GM11168 (cell line): ENCODE data around the gene PPP1R13L.
"Not testable (repeated sequence)": the region's sequence is repeated elsewhere in the genome, so short reads cannot be mapped to it uniquely, and the experiment has no call there.

Experiments used
- in situ Hi-C: fragments of 300-500 bp; cut with MboI; formaldehyde crosslinking; loops from one replicate; pipeline ENCODE4 v1.12.0; 2022; ENCODE audit warnings: low sequenced_read_pairs; ENCODE audit not compliant: unreplicated experiment

PPP1R13L gene

DNA sequence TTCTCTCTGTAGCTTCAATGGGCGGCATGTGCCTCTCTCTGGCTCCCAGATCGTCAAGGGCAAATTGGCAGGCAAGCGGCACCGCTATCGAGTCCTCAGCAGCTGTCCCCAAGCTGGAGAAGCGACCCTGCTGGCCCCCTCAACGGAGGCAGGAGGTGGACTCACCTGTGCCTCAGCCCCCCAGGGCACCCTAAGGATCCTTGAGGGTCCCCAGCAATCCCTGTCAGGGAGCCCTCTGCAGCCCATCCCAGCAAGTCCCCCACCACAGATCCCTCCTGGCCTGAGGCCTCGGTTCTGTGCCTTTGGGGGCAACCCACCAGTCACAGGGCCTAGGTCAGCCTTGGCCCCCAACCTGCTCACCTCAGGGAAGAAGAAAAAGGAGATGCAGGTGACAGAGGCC, 3.3 kb upstream of the PPP1R13L start:
- in situ Hi-C loops = no loop called here

GRCh38 chr19:45407585-45407984, 2.7 kb upstream of the PPP1R13L start:
- in situ Hi-C loops = not testable (repeated sequence)

DNA sequence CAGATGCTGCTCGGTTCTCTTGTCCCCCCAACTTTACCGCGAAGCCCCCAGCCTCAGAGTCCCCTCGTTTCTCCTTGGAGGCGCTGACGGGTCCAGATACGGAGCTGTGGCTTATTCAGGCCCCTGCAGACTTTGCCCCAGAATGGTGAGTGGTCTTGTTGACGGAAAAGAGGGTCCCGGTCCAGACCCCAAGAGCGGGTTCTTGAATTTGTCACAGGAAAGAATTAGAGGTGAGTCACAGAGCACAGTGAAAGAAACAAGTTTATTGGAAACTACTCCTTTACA, 2.2 kb upstream of the PPP1R13L start:
- in situ Hi-C loops = no loop called here

- in situ Hi-C loops = no loop called here
These were observed 1.6 kb upstream of the PPP1R13L start, which contains the start of gene POLR1G for GRCh38 chr19:45406226-45407090. Gene POLR1G, plus strand, starts transcription at chr19:45406644. Its CDS starts 53 bp downstream, at chr19:45406697.

GRCh38 chr19:45405435-45406225, 761 bp upstream of the PPP1R13L start:
- in situ Hi-C loops = no loop called here

DNA sequence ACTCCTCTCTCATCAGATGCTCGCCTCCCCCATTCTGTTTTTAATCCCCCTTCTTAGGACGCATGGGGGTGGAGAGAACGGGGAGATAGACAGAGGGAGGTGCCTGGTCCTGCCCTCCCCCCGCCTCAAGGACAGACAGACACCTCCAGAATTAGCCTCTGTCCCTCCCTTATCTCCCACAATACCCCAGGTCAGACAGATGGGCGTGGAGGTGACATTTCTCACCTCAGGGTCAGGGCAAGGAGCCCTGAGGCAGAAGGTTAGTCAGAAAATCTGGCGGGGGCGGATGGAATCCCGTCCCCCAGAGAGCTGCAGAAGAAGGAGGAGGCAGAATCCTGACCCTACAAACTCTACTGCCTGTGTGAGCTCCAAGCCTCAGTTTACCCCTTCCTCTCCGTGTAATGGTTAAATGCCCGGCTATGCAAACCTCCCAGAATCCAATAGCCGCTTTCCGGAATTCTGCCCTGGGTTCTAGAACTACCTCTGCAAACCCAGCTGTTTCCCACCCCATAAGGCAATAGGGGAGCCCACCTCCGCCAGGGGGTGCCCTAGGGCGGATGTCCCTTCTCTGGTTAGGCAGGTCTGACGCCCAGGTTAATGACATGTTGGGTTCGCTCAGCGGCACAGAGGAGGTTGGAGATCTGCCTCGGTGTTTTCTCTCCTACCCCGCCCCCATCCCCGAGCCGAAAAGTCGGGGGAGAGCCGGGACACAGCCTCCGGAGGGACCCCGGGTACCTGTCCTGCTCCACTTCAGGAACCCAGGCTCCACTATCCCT, 900 bp downstream of the PPP1R13L start:
- in situ Hi-C loops = no loop called here

GRCh38 chr19:45403272-45403671, 1.6 kb downstream of the PPP1R13L start:
- in situ Hi-C loops = no loop called here

- in situ Hi-C loops = no loop called here
These were observed 2.4 kb downstream of the PPP1R13L start for GRCh38 chr19:45402298-45403061.

GRCh38 chr19:45401815-45402214, 3.1 kb downstream of the PPP1R13L start:
- in situ Hi-C loops = no loop called here

DNA sequence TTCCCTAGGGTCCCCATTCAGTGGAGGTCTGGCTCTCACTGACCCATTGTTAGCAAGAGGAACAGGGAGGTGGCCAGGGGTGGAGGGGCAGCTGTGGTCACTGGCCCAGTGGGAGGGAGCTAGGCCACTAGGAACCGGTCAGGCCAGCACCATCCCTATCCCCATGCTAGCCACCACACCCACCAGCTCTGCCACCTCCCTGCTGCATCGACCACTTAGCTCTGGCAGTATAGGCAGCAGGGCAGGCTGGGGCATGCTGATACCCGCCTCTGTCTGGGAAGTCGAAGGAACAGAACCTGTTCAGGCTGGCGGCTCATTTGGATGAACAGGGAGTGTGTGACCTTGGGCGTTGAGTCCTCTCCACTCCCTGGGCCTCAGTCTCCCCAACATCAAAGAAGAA, 4.7 kb downstream of the PPP1R13L start:
- in situ Hi-C loops = no loop called here

DNA sequence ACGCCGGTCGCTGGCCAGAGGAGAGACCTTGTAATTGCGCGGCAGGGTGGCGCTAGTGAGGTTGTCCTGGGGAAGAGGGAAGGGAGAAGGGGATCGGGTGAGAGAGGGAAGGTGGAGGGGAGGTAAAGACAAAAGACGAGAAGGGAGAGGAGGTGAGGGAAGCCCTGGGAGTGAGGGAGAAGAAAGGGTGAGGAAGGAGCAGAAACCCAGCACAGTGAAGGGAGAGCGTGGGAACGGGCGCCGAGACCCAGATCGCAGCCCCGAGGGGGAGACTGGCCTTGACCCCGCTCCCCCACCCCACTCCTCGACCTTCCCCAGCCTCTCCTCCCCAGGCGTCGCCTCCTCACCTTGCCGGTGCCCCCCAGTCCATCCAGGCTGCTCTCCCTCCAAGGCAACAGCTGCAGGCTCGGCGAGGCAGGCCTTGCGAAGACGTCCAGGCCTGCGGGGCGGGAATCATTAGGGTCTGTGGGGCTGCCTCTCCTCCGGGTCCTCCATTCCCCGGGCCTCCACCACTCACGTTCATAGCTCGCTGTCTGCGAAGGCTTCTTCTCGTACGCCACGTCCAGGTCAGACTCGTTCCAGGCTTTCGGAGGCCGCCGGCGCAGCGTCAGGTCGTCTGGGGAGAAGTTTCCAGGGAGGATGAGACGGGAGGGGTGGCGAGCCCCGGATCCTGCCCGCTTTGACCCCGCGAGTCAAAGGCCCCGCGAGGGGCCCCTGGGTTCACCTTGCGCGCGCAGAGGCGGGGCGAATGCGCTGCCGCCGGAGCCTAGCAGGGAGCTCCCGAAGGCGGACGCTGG, 8.8 kb downstream of the PPP1R13L start:
- in situ Hi-C loops = no loop called here

GRCh38 chr19:45391871-45392665, 12.8 kb downstream of the PPP1R13L start:
- in situ Hi-C loops = no loop called here

DNA sequence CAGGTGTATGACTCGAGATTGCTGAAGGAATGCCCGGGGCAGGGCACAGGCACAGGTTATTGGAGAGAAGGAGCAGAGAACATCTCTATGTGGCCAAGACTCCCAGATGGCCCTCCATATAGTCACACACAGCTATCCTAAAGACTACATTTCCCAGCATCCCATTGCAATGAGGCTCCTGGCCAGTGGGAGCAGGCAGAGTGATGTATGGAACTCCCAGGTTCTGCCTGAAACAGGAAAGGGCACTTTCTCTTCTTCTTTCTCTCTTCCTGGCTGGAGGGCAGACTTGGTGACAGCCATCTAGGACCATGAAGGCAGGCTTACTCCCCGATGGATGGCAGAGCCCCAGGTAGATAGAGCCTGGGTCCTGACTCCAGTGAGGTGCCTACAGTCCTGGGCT, 13.5 kb downstream of the PPP1R13L start:
- in situ Hi-C loops = no loop called here

GRCh38 chr19:45385392-45386221, 19.3 kb downstream of the PPP1R13L start:
- in situ Hi-C loops = no loop called here

DNA sequence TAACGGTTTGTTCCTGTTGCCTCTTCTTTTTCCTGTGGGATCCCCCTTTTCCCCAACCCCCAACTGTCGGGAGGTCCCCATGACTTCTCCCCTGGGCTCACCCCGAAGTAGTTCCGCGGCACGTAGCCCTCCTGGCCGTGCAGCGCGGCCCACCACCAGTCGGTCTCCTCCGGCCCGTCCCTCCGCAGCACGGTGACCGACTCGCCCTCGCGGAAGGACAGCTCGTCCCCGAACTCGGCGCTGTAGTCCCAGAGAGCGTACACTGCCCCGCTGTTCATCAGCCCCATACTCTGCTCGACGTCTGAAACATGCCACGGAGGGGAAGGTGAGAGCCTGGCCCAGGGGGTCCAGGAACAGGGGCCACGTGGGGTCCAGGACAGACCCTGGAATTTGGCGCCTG, 22.4 kb downstream of the PPP1R13L start:
- in situ Hi-C loops = no loop called here

GRCh38 chr19:45380107-45380506, 24.8 kb downstream of the PPP1R13L start:
- in situ Hi-C loops = no loop called here

GRCh38 chr19:45376045-45376724, 28.7 kb downstream of the PPP1R13L start:
- in situ Hi-C loops = no loop called here
